Esophagus squamous epithelium (tissue), 5 donors: Measurements from ENCODE around the gene FIGN. TPM values are rescaled to one million over a fixed set of nuclear protein-coding genes. Genes with fewer than 3 reads are reported as not detected.

Experiments used
- DNase-seq: peaks from one replicate; lab custom pipeline; 2025; lab: John Stamatoyannopoulos, UW
- H3K27ac ChIP-seq, 4 donors: fragments of 200-600 bp; sonication (generic); one replicate each; pipeline ENCODE4 v1.5.1; 2016 to 2019; ENCODE audit warnings: mild to moderate bottlenecking in 1 of 4
- H3K27me3 ChIP-seq, 4 donors: fragments of 200-600 bp; sonication (generic); 1 replicate in 3 of 4; 2 replicates in 1 of 4; pipeline versions ENCODE4 v1.5.1 to v1.6.0; 2017 to 2021; ENCODE audit warnings: antibody characterized with exemption in 1 of 4
- H3K36me3 ChIP-seq, 3 donors: fragments of 200-600 bp; sonication (generic); one replicate each; pipeline ENCODE4 v1.5.1; 2016 to 2019
- H3K4me1 ChIP-seq, 3 donors: fragments of 200-600 bp; sonication (generic); one replicate each; pipeline ENCODE4 v1.5.1; 2017 to 2019
- H3K4me3 ChIP-seq, 4 donors: fragments of 200-600 bp; sonication (generic); 1 replicate in 3 of 4; 2 replicates in 1 of 4; pipeline ENCODE4 v1.5.1; 2016 to 2019; ENCODE audit warnings: mild to moderate bottlenecking in 2 of 4, moderate library complexity in 1 of 4
- H3K9me3 ChIP-seq, 3 donors: fragments of 200-600 bp; sonication (generic); one replicate each; pipeline ENCODE4 v1.5.1; 2016 to 2019
- CTCF ChIP-seq, 6 experiments: fragments of 450-650 bp in 4 of 6; fragments of 200-600 bp in 2 of 6; sonication (generic) in 2 of 6; IDR thresholded peaks; one replicate each; pipeline ENCODE4 v1.5.1; 2016 to 2019; ENCODE audit warnings: antibody characterized with exemption in 6 of 6, mild to moderate bottlenecking in 4 of 6, moderate library complexity in 4 of 6
- POLR2A ChIP-seq, 4 donors: fragments of 450-650 bp; IDR thresholded peaks; one replicate each; pipeline ENCODE4 v1.6.1; 2017; ENCODE audit warnings: antibody characterized with exemption in 4 of 4, mild to moderate bottlenecking in 4 of 4, moderate library complexity in 3 of 4
- WGBS, 2 donors: methylation state at CpG; one replicate each; pipeline ENCODE4 v1.1.5; 2018; 5-methylcytosine and 5-hydroxymethylcytosine counted together
- intact Hi-C: fragments of 100-400 bp; cut with DNase I; formaldehyde crosslinking; loops from one replicate; pipeline ENCODE4 v1.15.0; 2022
- total RNA-seq, 4 donors: library from RNA; depleted of rRNA; stranded (reverse); fragments of >200 nt; gene quantifications; one replicate each; pipeline ENCODE4 v1.1.0, GENCODE V29; 2016
- donor health status: DM: yes; HTN: yes; CAD: no.

FIGN gene
- total RNA-seq, 4 donors from 2014 or later: 0.38 to 2.1 (median 1.8) TPM

GRCh38 chr2:163673522-163673921 is 62.3 kb downstream of the FIGN start:
- DNase-seq: no peak
- WGBS, 2 donors: 81 to 83% methylated on average over 2 of the region's 2 CpGs
- H3K9me3 ChIP-seq: no peaks in the 10 kb centered on the region

DNA sequence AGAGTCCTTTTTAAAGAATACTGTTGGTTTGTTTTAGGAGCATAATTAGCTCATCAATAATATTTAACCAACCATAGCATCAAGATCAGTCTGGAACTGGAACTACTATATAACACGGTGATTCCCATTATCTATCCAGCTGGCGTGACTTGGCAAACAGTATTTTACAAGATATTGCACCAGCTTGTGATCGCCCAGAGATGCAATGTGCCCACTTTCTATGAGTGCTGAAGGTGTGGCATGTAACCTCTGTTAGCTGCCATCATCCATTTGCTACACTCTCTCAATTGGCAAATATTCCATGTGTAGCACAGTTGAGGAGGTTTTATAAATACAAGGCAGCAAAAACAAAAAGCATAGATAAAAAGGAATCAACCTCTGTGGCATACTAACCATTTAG is 64.9 kb downstream of the FIGN start:
- Histone ChIP-seq H3K27me3 (no peaks in the 10 kb centered on the region), H3K27ac (no peak overlapping the region), H3K9me3 (no peaks in the 10 kb centered on the region), H3K4me3 (no peak overlapping the region), H3K4me1 (peaks cover 0 to 10% (median 0%) of the 10 kb centered on the region in 3 donors), H3K36me3 (no peaks in the 10 kb centered on the region)
- TF ChIP-seq CTCF (IDR thresholded peaks at IDR 0.05) (no peak), POLR2A (IDR thresholded peaks at IDR 0.05) (no peak)
- no peak for DNase-seq
- intact Hi-C loops: no loop called here
- WGBS, 2 donors: 29 to 46% methylated on average over 3 of the region's 3 CpGs

More at GRCh38 chr2:163673522-163673921, 62.3 kb downstream of the FIGN start:
- intact Hi-C loops: no loop called here
- TF ChIP-seq POLR2A (IDR thresholded peaks at IDR 0.05): no peak
- TF ChIP-seq CTCF (IDR thresholded peaks at IDR 0.05): no peak
- Histone ChIP-seq H3K27me3 (no peaks in the 10 kb centered on the region), H3K4me1 (no peaks in the 10 kb centered on the region), H3K36me3 (no peaks in the 10 kb centered on the region), H3K27ac (no peak overlapping the region), H3K4me3 (no peak overlapping the region)

DNA sequence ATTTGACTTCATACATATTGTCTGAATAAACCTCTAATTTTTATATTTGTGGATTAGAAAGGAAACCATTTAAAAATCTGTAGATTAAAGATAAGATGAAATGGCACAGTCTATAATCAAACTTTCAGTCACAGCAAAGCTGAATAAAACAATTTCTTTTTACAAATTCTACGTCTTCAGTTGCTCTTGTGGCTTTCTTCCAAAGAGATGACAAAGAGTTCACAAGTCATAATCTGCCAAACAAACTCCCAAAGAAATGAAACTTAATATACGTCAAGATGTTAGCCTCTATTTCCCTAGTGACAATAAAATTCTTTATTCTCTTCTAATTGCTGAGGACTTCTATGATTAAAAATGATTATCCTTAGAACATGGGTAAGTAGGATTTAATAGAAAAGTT is 66.3 kb downstream of the FIGN start:
- Histone ChIP-seq H3K36me3 (no peaks in the 10 kb centered on the region), H3K4me3 (no peak overlapping the region), H3K4me1 (peaks cover 0 to 10% (median 0%) of the 10 kb centered on the region in 3 donors), H3K9me3 (no peaks in the 10 kb centered on the region), H3K27ac (no peak overlapping the region), H3K27me3 (no peaks in the 10 kb centered on the region)
- no peak for DNase-seq
- 29 to 33% methylated on average over 2 of the region's 2 CpGs for WGBS, 2 donors
- intact Hi-C loops: no loop called here
- TF ChIP-seq CTCF (IDR thresholded peaks at IDR 0.05) (no peak), POLR2A (IDR thresholded peaks at IDR 0.05) (no peak)

DNA sequence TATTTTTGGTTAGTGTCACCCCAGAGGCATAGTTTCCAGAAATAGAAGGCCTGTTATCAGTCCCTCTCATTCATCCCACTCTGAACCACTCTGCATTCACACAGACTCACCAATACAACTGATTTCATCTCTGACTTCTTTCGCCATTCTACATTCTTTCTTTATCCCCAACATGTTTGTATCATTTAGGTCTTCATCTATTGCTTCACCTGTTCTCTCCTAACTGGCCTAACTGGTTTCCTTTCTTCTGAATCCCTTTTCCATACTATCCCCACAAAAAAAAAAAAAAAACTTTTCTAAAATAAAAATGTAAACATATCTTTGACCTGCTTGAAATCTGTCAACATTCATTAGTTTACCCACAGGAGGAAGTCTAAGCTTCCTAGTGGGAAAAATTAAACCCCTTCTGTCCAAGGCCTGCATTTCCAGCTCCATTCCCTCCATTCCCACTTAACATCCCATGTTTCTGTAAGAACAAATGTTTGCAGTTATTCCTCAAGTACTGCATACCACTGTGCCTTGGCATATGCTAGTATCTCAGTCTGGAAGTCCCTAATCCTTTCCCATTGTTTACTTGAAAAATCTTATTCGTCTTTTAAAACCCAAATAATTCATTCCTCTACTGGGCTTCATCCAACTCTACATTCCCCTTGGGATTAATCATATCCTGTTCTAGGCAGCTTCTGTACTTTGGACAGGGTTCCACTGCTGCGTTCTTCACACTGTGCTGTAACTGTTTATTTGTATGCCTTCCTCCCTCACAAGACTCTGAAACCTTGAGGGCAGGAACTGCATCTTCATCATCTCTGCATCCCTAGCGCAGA is 68.5 kb downstream of the FIGN start:
- intact Hi-C loops: no loop called here
- no peaks in the 10 kb centered on the region for H3K9me3 ChIP-seq
- H3K36me3 ChIP-seq: no peaks in the 10 kb centered on the region
- DNase-seq: no peak
- TF ChIP-seq POLR2A (IDR thresholded peaks at IDR 0.05) (no peak), CTCF (IDR thresholded peaks at IDR 0.05) (no peak)
- WGBS, 2 donors: 31 to 32% methylated on average over 4 of the region's 4 CpGs
- no peak overlapping the region for H3K4me3 ChIP-seq
- H3K27ac ChIP-seq: no peak overlapping the region
- no peaks in the 10 kb centered on the region for H3K27me3 ChIP-seq
- H3K4me1 ChIP-seq: peaks cover 0 to 10% (median 0%) of the 10 kb centered on the region in 3 donors

DNA sequence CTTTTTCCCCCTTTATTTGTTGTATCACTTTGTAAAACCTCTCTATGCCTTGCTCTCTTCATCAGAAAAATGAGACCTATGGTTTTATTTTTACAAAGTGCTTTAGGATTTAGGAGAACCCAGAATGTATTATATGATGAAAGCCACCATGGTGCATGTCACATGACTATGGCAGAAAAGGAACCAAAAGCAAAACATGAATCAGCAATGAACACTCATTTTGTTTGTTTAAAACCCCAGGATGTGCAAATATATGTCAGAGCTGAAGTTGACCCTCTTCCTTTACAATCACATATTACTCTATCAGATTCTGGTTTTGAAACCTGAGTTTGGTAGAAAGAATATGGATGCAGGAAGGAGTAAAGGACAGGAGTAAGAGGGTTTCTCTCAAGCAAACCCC is 70.0 kb downstream of the FIGN start:
- DNase-seq: no peak
- Histone ChIP-seq H3K27ac (no peak overlapping the region), H3K27me3 (no peaks in the 10 kb centered on the region)

More for the DNA sequence above, 70.0 kb downstream of the FIGN start:
- Histone ChIP-seq H3K36me3 (no peaks in the 10 kb centered on the region), H3K9me3 (no peaks in the 10 kb centered on the region), H3K4me1 (peaks cover 0 to 10% (median 0%) of the 10 kb centered on the region in 3 donors), H3K4me3 (no peak overlapping the region)
- TF ChIP-seq CTCF (IDR thresholded peaks at IDR 0.05): no peak
- no peak for TF ChIP-seq POLR2A (IDR thresholded peaks at IDR 0.05)
- intact Hi-C loops: no loop called here
